ENCODE results near the gene INTS1. TPM values are rescaled to one million over a fixed set of nuclear protein-coding genes. Genes with fewer than 3 reads are reported as not detected.

Gene INTS1
- total and polyA plus RNA-seq, 2 of the 4 experiments (the other 2 are of a cell fraction) = 9.3 to 40.1 TPM

DNA sequence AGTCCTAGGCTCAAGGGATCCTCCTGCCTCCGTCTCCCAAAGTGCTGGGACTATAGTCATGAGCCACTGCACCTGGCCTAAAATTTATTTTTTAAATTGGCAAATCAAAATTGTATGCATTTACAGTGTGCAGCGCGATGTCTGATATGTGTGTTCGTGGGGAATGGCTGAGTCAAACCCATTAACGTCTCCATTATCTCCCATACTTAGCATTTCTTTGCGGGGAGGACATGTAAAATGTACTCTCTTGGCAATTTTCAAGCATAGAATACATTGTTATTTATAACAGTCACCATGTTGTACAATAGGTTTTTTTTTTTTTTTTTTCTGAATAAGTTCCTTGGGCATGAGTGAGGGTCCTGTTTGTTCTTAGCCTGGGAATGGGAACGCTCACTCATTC is 48.0 kb upstream of the INTS1 start:
- no peak for DNase-seq
- H2AK9ac ChIP-seq (replicated peaks; ENCODE audit: low read depth, low read length, poor library complexity) = peak overlapping the region; percentile 11
- dilution Hi-C loops (cut with HindIII; ENCODE audit: low sequenced_read_pairs, unreplicated experiment) (no loop called here), intact Hi-C loops (cut with micrococcal nuclease) (no loop called here), in situ Hi-C loops (cut with MboI; ENCODE audit: low sequenced_read_pairs) (no loop called here)
- H3K4me3 ChIP-seq (ENCODE audit: insufficient read depth, low read depth, low read length) = no peak overlapping the region
- no peak overlapping the region for H3K9ac ChIP-seq (ENCODE audit: low read depth, low read length)
- no TSS peak for BruUV-seq (replicated peaks)
- H3K4ac ChIP-seq (ENCODE audit: low read depth, low read length) = no peak overlapping the region
- H3K23ac ChIP-seq (ENCODE audit: low read depth, low read length) = no peak overlapping the region
- H2BK20ac ChIP-seq (ENCODE audit: low read depth, low read length) = no peak overlapping the region
- H3K14ac ChIP-seq (replicated peaks; ENCODE audit: low read depth, low read length) = no peak overlapping the region
- no peaks in the 10 kb centered on the region for H3K27me3 ChIP-seq (ENCODE audit: control insufficient read depth, insufficient read depth, low read length)
- no peaks in the 10 kb centered on the region; the same call in 1 of the 2 replicates for H4K20me1 ChIP-seq (ENCODE audit: insufficient read depth, low read length)
- H3K9me3 ChIP-seq (ENCODE audit: control insufficient read depth, insufficient read depth, low read length) = no peaks in the 10 kb centered on the region
- H4K91ac ChIP-seq (ENCODE audit: insufficient read depth, low read depth, low read length) = no peak overlapping the region
- H2AK5ac ChIP-seq (ENCODE audit: low read depth, low read length) = no peak overlapping the region
- H3K4me2 ChIP-seq (ENCODE audit: low read depth, low read length) = no peak overlapping the region
- H3K56ac ChIP-seq (ENCODE audit: extremely low read depth, insufficient read depth, low read length) = no peak overlapping the region
- H3K9me1 ChIP-seq (ENCODE audit: insufficient read depth, low read length) = peaks cover 11% of the 10 kb centered on the region
- no peak overlapping the region for H2AFZ ChIP-seq (replicated peaks; ENCODE audit: low read length, poor library complexity)
- WGBS, 2 experiments (ENCODE audit: extremely low coverage in 2 of 2, insufficient read length in 1 of 2) = 92% methylated on average over 2 of the region's 7 CpGs; no CpG with 5 or more reads in 1 of the 2 experiments
- no peak overlapping the region for H4K8ac ChIP-seq (ENCODE audit: low read depth in 2 of 2, low read length in 2 of 2)
- peaks cover 14% of the 10 kb centered on the region for H3K4me1 ChIP-seq (ENCODE audit: control insufficient read depth, insufficient read depth, low read length)
- no peak overlapping the region for H3K18ac ChIP-seq (ENCODE audit: low read depth, low read length)
- ATAC-seq (ENCODE audit: low read depth) = no peak
- no peak overlapping the region for H3K27ac ChIP-seq (ENCODE audit: insufficient read depth, low read length)
- TF ChIP-seq MXI1 (IDR thresholded peaks at IDR 0.05; ENCODE audit: borderline replicate concordance, low read depth, low read length) (no peak), SMC3 (IDR thresholded peaks at IDR 0.05; ENCODE audit: low read depth, low read length) (no peak), CTCF (conservative IDR thresholded peaks at IDR 0.05; ENCODE audit: low read depth, low read length) (no peak), ELK1 (IDR thresholded peaks at IDR 0.05; ENCODE audit: borderline replicate concordance, low read depth, low read length) (no peak), FOS (IDR thresholded peaks at IDR 0.05; ENCODE audit: low read depth, low read length) (no peak), RCOR1 (IDR thresholded peaks at IDR 0.05; ENCODE audit: insufficient replicate concordance, low read length) (no peak), MAFK (IDR thresholded peaks at IDR 0.05; ENCODE audit: low read depth, low read length) (no peak), BHLHE40 (IDR thresholded peaks at IDR 0.05; ENCODE audit: low read depth, low read length) (no peak), CEBPB (IDR thresholded peaks at IDR 0.05; ENCODE audit: low read depth, low read length) (no peak), RFX5 (IDR thresholded peaks at IDR 0.05; ENCODE audit: low read depth, low read length) (no peak), CHD1 (IDR thresholded peaks at IDR 0.05; ENCODE audit: low read depth, low read length) (no peak), RAD21 (IDR thresholded peaks at IDR 0.05; ENCODE audit: low read length) (no peak), POLR2A (IDR thresholded peaks at IDR 0.05; ENCODE audit: low read depth, low read length) (no peak), NFE2L2 (IDR thresholded peaks at IDR 0.05; ENCODE audit: low read depth, low read length) (no peak)
- TF ChIP-seq, protein P1, sequence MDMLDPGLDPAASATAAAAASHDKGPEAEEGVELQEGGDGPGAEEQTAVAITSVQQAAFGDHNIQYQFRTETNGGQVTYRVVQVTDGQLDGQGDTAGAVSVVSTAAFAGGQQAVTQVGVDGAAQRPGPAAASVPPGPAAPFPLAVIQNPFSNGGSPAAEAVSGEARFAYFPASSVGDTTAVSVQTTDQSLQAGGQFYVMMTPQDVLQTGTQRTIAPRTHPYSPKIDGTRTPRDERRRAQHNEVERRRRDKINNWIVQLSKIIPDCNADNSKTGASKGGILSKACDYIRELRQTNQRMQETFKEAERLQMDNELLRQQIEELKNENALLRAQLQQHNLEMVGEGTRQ (IDR thresholded peaks at IDR 0.05; ENCODE audit: low read depth, low read length) = no peak
- H4K5ac ChIP-seq (ENCODE audit: low read depth, low read length) = no peak overlapping the region
- no peak overlapping the region for H2BK15ac ChIP-seq (ENCODE audit: low read depth, low read length)
- H3K36me3 ChIP-seq (ENCODE audit: control insufficient read depth, insufficient read depth, low read length) = no peaks in the 10 kb centered on the region
- no peak overlapping the region for H2BK120ac ChIP-seq (ENCODE audit: low read depth, low read length)
- ChIA-PET POLR2A (ENCODE audit: unreplicated experiment) (no interaction called here), CTCF (no interaction called here)
- no peak overlapping the region for H2BK5ac ChIP-seq (ENCODE audit: low read depth, low read length, poor library complexity, severe bottlenecking)
- H3K79me1 ChIP-seq (ENCODE audit: low read depth in 1 of 2, low read length in 2 of 2) = peaks cover 0 to 14% of the 10 kb centered on the region in 2 experiments; a peak in 1 of 4 replicates

Measured in IMR-90 (cell line).